Coronary artery (tissue), 2 donors: ENCODE data around the gene PPP2R5A.
A peak's percentile ranks its signal among the peaks of the same experiment; 100 is the strongest.
"Not testable (repeated sequence)": the region's sequence is repeated elsewhere in the genome, so short reads cannot be mapped to it uniquely, and the experiment has no call there.

Experiments
- DNase-seq: peaks from one replicate; pipeline ENCODE4 v3.0.0-alpha.2; 2017; ENCODE audit warnings: low spot score
- H3K27ac ChIP-seq, 2 donors: fragments of 200-600 bp; sonication (generic); one replicate each; pipeline ENCODE4 v1.5.1; 2016 to 2019
- H3K4me3 ChIP-seq: fragments of 200-600 bp; sonication (generic); 2 replicates; pipeline ENCODE4 v1.5.1; 2016; ENCODE audit warnings: mild to moderate bottlenecking, moderate library complexity
- TF ChIP-seq, protein P1 (sequence below): fragments of 200-600 bp; sonication (generic); IDR thresholded peaks from one replicate; pipeline ENCODE4 v1.5.1; 2019; ENCODE audit warnings: antibody characterized with exemption

Gene PPP2R5A

DNA sequence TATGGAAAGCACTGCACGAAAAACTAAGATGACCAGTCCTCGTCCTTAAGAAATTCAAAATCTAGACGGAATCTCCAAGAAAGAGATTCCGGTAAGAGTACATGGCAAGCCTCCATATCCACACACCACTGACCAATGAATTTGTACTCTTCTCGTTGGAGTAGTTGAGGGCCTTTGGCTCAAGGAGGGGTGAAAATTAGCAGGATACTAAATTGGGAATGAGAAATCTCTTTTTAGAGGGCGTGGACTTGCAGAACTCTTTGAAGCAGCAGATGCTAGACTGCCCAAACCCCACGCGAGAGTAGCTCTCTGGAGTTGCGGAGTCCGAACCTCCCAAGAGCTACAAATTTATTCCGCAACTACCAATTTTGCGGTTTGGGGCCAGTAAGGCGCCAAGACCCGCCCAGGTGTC is 872 bp upstream of the PPP2R5A start:
- Histone ChIP-seq H3K27ac (peak overlapping the region; percentile 78 to 88), H3K4me3 (peak overlapping the region; percentile 75)
- TF ChIP-seq, protein P1, sequence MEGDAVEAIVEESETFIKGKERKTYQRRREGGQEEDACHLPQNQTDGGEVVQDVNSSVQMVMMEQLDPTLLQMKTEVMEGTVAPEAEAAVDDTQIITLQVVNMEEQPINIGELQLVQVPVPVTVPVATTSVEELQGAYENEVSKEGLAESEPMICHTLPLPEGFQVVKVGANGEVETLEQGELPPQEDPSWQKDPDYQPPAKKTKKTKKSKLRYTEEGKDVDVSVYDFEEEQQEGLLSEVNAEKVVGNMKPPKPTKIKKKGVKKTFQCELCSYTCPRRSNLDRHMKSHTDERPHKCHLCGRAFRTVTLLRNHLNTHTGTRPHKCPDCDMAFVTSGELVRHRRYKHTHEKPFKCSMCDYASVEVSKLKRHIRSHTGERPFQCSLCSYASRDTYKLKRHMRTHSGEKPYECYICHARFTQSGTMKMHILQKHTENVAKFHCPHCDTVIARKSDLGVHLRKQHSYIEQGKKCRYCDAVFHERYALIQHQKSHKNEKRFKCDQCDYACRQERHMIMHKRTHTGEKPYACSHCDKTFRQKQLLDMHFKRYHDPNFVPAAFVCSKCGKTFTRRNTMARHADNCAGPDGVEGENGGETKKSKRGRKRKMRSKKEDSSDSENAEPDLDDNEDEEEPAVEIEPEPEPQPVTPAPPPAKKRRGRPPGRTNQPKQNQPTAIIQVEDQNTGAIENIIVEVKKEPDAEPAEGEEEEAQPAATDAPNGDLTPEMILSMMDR, result no peak
- DNase-seq, result no peak

DNA sequence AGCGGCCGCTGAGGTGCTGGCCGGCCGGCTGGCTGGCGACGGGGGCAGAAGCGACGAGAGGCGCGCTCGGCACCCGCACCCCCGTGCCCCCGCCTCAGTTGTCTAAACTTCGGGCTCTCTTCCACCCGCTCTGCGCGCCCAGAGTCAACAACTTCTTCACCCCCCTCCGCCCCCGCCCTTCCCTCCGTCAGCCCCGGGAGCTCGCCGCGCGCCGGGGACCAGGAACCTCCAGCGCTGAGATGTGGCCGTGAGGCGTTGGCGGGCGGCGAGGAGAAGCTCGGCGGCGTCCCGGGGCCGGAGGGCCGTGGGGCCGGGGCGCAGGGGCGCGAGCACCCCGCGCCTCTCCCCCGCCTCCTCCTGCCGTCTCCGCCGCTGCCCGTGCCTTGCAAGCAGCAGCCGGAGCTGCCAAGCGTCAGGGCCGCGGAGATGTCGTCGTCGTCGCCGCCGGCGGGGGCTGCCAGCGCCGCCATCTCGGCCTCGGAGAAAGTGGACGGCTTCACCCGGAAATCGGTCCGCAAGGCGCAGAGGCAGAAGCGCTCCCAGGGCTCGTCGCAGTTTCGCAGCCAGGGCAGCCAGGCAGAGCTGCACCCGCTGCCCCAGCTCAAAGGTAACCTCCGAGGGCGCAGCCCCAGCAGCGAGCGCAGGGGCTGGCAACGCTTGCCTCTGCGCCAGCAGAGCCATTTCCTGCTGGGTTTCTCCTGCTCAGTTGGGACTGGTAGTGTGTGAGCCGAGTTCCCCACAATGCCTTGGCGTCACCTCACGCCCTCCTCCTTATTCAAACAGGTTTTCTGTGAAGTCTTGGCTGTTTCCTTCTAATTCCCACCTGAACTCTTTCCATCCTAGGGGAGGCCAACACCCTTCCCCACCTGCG is 710 bp downstream of the PPP2R5A start:
- peak overlapping the region; percentile 75 for H3K4me3 ChIP-seq
- TF ChIP-seq, protein P1, result no peak
- H3K27ac ChIP-seq, result peak overlapping the region; percentile 95 to 98
- peak; percentile 86 for DNase-seq

DNA sequence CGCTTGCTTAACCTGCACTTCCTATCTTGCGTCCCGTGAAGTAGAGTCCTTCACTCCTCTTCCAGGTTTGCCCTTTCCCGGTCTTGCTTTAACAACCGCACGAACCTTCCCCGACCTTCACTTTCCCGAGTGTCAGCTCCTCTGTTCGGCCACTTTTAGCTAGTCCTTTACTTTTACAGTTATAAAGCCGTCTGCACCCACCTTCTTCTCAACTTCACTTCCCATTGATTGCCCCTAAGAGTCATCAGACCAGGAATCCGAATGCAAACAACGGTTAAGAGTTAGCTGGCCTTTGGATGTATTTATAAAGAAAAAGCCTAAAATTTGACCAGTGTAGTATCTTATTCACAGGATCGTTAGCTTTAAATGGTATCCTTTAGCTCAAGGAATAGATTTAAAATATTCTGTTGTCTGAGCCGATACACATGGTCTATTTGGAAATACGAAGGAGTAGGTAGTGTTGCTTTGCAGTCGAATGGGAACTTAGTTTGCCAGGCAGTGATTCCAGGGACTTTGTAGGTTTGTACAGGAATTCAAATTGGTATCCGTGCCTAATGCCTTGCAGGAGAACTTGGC is 1.4 kb downstream of the PPP2R5A start:
- Histone ChIP-seq H3K4me3 (peak overlapping the region; percentile 75), H3K27ac (peak overlapping the region; percentile 95 to 98)
- peak; percentile 72 for DNase-seq
- TF ChIP-seq, protein P1, result no peak

DNA sequence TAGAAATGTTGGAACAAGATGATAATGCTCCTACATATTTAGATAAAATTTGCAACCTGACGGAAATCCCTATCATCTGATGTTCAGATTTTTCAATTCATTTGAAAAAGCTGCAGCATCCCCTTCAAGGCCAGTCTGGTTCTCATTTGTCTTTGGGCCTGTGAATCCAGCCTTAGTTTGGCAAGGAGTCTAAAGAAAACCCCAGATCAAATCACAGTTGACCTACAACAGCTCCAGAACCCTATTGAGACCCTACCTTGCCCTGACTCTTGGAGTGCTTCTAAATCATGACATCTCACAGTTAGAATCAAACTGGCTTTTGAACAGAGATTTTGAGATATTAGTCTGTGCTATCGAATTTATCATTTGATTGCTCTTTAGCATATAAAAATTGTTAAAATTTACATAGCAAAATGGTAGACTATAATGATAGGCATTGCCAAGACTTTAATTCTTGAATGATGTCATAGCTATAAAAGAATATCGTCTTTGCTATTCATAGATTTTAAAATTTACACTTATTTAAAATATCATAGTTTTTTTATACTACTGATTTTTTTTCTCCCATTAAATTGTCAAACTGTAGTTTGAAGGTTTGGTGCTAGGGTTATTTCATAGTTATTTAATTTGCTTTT is 2.2 kb downstream of the PPP2R5A start:
- peak overlapping the region; percentile 95 to 98 for H3K27ac ChIP-seq
- TF ChIP-seq, protein P1, result no peak
- peak overlapping the region; percentile 75 for H3K4me3 ChIP-seq
- DNase-seq, result no peak

DNA sequence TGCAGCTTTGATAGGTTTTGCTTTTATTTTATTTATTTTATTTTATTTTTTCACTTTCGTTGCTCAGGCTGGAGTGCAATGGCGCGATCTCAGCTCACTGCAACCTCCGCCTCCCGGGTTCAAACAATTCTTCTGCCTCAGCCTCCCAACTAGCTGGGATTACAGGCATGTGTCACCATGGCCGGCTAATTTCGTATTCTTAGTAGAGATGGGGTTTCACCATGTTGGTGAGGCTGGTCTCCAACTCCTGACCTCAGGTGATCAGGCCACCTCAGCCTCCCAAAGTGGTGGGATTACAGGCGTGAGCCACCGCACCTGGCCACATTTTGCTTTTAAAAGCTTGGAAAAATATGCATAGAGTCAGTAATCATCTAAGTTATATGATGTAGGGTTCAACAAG is 2.8 kb downstream of the PPP2R5A start:
- Histone ChIP-seq H3K27ac (peak overlapping the region; percentile 60 to 98), H3K4me3 (peak overlapping the region; percentile 75)
- not testable (repeated sequence) for DNase-seq

DNA sequence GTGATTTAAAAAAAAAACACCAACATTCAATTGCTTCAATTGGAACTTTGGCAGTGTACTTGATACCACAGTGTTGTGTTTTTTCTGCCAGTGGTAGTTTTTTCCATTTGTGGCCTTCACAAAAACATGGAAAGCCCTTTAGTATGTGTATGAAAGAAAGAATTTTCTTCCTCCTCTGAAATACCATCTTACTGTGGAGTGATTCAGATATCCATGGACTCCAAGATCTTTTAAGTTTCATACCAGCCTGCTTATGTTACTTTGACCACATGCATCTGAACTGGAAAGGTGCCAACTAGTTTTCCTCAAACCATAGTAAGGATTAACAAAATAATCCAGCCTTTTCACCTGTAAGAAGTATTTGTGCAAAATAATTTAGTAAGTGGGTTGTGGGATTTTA is 3.4 kb downstream of the PPP2R5A start:
- Histone ChIP-seq H3K27ac (peak overlapping the region; percentile 24 to 60), H3K4me3 (peak overlapping the region; percentile 75)
- TF ChIP-seq, protein P1, result no peak
- no peak for DNase-seq

DNA sequence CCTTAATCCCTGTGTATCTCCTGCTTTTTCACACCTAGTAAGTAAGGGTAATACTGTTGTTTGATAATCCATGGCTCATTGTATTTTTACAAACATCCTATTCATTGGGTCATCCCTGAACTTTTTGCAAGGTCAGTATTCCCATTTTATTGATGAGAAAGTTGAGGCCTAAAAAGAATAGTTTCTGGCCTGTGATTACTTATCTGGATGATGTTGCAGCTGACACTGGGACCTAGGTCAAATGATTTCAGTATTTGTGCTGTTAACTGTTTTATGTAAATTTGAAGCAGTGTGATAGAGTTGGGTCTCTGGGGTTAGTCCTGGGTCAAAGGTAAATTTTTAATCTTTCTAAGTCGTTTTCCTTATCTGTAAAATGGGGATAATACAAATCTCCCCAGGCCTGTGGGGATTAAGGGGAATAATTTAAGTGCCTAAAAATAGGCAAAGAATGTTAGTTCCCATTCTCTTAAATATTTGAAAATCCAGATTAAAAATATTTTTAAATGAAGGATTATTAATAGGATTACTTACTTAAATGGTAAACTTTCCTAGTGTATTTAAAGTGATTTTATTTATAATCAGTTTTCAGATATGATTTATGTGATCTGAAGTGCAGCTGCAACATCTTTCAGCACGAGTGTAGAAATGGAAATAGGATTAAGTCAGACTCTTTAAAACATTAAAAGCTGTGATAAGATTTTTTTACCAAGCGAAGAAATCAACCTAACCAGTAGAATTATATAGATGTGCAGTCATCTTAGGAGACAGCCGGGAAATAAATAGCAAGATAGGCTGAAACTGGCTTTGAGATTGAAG is 4.3 kb downstream of the PPP2R5A start:
- Histone ChIP-seq H3K4me3 (peak overlapping the region; percentile 75), H3K27ac (peak overlapping the region; percentile 24 to 60)
- TF ChIP-seq, protein P1, result no peak
- no peak for DNase-seq
